NOMO-1 treated with dmso at 0.1 percent for 144 hours (cell line): ENCODE measurements around the gene SLC4A3.

Experiments used
- DNase-seq: peaks from one replicate; lab custom pipeline; 2025; ENCODE audit not compliant: unreplicated experiment; lab: John Stamatoyannopoulos, UW

SLC4A3 gene

DNA sequence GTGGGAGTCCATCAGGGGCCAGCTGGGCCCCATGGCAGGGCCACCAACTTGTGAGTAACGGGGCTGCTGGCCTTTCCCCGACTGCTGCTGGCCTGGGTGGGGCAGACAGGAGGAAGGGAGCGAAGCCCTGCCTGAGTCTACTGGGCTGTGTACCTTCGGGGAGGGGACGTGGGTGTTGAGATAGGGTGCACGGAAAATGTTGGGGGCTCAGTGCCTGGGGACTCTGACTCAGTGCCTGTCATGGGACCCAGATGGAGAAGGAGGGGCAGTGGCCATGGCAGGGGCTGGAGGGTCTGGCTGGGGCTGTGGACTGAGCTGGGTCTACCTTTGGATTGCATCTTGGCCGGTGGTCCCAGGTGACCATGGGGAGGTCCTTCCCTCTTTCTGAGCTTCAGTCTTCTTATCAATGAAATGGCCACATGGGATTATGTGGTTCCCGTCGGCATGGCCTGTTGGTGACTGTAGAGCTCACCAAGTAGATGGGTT is 4.0 kb downstream of the SLC4A3 start:
- DNase-seq, result no peak

DNA sequence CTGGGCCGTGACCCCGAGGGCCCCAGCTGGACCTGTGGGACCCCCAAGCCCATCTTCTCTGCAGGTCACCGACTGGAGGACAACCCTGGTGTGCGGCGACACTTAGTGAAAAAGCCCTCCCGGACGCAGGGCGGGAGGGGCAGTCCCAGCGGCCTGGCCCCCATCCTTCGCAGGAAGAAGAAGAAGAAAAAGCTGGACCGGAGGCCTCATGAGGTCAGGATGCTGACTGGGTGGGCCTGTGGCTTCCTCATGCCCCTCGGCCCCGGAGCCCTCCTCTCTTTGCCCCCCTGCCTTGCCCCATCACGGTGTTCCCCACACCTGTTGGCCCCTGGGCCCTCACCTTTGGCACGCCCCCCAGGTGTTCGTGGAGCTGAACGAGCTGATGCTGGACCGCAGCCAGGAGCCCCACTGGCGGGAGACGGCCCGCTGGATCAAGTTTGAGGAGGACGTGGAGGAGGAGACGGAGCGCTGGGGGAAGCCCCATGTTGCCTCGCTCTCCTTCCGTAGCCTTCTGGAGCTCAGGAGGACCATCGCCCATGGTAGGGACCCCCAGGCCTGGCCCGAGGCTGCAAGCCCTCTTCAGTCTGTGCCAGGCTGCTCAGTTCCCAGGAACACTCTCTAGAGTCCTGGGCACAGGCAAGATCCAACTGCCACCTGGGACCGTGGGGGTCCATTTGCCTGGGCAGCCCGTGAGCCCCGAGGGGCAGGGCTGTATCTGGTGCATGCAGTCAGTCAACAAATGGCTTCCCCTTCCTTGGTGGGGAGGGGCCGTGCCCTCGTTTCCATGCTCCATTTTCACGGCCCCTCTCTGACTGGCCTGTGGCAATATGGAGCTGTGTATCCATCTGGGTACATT is 4.7 kb downstream of the SLC4A3 start:
- DNase-seq, result no peak

DNA sequence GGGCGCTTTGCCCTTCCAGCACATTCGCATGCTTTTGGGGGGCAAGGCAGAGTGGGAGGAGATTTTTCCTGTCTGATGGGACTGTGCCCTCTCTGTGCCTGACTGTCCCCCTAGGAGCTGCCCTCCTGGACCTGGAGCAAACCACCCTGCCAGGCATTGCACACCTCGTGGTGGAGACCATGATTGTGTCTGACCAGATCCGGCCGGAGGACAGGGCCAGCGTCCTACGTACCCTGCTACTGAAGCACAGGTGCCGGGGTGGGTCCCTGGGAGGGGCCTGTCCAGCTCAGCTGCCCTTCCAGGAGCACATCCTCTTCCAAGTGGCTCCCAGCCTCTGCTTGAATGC is 5.3 kb downstream of the SLC4A3 start:
- DNase-seq, result no peak

DNA sequence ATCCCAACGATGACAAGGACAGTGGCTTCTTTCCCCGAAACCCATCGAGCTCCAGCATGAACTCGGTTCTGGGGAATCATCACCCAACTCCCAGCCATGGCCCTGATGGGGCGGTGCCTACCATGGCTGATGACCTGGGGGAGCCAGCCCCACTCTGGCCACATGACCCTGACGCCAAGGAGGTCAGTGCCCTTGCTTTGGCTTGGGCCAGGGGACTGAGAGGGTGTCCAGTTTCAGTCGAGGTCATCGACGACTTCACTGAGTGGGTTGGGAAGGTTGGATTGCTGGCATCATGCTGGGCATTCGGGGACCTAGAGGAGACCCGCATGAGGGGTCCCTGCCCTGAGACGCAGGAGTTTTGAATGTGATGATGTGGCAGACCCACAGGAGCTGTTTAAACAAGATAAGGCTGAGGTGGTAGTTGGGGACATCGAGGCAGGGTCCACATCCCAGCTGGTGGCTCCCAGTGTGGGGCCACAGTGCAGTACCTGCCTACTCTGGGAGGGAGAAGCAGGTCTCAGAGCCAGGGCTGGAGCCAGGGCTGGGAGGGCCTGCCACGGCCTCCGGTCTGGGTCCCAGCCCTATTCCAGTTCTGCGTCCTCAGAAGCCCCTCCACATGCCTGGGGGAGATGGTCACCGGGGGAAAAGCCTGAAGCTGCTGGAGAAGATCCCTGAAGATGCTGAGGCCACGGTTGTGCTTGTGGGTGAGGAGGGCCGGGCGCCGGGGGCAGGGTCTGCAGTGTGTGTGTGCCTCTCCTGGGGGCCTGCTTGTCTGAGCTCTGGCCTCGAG is 6.0 kb downstream of the SLC4A3 start:
- DNase-seq, result no peak

DNA sequence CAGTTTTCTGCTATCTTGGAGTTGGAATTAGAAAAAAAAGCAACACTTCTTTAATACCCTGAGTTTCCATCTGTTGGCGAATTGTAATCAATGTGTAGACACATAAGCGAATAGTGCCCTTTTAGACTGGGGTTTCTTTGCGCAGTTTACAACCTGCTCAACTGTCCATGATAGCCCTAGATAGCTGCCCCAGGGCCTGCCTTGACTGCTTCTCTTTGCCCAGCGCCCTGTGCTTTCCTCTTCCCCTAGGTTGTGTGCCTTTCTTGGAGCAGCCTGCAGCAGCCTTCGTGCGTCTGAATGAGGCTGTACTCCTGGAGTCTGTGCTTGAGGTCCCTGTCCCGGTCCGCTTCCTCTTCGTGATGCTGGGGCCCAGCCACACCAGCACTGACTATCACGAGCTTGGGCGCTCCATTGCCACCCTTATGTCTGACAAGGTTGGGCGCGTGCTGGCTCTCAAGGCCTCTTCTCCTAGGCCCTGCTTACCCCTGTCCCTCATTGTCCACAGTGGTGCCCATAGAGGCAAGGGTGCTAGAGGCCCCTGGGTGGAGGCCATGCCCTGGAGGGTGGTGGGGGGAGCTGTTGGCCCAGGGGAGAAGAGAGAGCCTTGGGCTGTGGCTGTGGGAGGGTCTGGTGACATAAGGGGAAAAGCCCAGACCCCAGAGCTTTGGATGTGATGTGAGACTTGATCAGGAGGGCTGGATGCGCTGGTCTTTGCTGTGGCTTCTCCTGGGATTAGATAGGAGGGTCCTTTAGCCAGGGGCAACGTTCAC is 6.9 kb downstream of the SLC4A3 start:
- no peak for DNase-seq

DNA sequence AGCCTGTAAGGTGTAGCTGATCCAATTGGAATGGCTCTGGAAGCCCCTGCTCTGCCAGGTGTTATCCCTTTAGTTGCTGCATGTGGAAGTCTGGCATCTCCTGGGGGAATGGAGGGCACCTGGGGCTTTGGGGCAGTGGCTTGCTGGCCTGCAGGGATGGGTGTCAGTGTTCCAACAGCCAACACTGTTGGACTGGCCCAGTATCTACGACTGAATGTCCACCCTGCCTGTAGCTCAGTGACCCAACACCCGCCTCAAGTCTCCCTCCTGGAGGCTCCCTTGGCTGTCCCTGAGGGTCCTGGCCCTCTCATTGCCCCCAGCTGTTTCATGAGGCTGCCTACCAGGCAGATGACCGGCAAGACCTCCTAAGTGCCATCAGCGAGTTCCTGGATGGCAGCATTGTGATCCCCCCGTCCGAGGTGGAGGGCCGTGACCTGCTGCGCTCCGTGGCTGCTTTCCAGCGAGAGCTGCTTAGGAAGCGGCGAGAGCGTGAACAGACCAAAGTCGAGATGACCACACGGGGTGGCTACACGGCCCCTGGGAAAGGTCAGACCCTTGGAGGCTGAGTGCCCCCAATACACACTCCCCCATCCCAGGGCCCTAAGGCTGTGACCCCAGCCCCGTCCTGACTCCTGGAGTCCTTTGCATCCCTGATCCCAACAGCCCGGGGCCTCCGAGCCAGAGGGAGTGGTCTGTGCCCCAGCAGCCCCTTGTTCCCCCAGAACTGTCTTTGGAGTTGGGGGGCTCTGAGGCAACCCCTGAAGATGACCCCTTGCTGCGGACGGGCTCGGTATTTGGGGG is 7.7 kb downstream of the SLC4A3 start:
- DNase-seq, result no peak

DNA sequence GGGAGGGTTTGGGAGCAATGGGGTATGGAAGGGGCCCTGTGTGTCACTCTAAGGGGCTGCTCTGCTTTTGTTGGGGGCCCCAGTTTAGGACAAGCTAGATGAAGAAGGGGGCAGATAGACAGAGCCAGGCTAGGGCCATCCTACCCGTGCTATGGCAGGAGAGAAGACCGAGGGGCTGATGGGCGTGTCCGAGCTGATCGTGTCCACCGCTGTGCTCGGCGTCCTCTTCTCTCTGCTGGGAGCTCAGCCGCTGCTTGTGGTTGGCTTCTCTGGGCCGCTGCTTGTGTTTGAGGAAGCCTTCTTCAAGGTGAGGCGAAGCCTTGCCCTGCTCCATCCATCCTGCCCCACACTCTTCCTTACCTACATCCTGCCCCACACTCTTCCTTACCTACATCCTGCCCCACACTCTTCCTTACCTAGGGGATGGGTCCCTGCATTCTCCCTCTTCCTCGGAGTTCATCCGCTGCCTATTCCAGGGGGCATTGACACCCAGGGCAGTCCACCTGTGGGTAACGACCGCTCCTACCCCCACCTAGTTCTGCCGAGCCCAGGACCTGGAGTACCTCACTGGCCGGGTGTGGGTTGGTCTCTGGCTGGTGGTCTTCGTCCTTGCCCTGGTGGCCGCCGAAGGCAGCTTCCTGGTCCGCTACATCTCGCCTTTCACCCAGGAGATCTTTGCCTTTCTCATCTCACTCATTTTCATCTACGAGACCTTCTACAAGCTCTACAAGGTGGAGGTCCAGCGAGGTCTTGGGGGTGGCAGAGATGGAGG is 8.9 kb downstream of the SLC4A3 start:
- DNase-seq, result no peak

DNA sequence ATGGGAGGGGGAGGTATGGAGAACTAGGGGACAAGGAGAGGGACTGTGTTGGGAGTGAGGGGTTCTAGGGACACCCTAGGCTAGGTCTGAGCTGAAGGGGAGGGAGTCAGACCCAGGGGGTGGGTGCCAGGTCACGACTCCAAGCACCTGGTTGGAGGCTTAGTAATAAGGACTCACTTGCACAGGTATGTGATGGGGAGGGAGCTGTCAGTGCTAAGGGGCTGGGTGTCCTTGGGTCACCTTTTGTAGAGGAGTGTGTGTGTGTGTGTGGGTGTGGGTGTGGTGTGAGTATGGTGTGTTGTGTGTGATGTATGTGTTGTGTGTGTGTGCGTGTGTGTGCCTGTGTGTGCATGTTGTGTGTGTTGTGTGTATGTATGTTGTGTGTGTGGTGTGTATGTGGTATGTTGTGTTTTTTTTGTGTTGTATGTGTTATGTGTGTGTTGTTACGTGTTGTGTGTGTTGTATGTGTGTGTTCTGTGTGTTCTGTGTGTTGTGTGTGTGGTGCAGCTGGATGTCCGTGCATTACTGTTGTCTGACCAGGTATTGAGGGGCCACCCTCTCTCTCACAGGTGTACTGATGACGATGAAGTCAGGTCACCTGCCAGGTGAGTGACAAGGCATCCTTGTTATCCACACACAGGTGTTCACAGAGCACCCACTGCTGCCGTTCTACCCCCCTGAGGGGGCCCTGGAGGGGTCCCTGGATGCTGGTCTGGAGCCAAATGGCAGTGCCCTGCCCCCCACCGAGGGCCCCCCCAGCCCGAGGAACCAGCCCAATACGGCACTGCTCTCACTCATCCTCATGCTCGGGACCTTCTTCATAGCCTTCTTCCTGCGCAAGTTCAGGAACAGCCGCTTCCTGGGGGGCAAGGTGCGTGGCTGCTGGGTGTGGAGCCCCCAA is 9.8 kb downstream of the SLC4A3 start:
- DNase-seq, result no peak

DNA sequence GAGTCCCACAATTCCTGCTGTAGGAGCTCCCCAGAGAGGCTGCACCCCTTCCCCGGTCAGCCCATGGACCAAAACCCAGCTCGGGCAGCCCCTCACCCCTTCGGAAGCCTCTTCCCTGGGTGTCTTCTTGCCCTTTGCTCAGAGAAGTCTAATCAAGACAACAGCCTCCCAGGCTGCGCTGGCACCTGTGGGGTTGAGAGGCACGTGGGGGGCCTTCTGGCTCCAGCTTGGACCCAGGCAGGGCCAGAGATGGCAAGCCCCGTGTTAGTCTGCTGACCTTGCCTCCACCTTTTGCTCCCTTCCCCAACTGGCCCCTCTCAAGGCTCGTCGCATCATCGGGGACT is 10.4 kb downstream of the SLC4A3 start:
- no peak for DNase-seq

DNA sequence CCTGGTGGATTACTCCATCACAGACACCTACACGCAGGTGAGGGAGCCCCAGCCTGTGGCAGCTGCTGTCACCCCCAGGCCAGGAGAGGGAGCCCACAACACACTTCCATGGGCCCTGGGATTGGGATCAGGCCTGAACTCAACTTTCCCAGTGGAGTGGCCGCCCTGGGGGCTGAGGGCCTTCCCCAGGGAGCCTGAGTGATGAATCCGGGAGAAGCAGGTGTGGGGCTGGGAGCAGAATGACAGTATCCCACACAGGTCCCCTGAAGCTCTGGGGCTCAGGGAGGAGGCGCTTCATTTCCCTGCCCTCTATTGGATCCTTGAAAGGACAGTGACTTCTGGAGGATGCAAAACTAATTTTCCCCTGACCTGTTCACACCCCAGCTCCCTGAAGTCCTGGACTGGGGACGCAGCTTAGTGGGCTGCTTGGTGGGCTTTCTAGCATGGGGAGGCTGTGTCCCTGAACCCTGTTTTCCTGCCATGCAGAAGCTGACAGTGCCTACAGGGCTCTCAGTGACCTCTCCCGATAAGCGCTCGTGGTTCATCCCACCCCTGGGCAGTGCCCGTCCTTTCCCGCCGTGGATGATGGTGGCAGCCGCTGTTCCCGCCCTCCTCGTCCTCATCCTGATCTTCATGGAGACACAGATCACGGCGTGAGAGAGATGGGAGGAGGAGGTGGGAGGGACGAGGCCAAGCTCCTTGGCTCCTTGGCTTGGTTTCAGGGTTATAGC is 11.0 kb downstream of the SLC4A3 start:
- no peak for DNase-seq

DNA sequence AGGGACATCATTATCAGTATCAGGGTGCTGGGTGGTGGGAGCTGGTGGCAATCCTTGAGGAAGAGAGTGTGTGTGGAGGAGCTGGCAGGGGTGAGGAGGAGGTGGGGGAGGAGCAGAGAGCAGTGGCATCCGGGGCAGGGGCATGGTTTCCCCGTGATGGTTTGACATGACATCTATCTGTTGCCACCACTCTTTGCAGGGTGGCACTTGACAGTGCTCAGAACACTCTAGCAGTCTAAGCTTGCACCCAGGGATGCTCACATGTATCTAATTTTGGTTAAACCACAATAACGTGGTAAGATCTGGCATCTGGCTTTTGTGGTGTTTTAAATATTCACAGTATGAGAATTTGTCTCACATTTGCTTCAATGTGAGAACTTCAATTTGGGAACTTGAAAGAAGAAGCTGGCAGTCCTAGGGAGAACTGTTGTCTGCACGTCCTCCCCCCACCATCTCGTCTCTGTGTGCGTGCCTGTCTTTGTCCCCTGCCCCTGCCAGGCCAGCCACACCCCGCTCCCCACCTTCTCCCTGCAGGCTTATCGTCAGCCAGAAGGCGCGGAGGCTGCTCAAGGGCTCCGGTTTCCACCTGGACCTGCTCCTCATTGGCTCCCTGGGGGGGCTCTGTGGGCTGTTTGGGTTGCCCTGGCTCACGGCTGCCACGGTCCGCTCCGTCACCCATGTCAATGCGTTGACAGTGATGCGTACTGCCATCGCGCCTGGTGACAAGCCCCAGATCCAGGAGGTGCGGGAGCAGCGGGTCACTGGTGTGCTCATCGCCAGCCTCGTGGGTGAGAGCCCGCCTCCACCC is 11.7 kb downstream of the SLC4A3 start:
- no peak for DNase-seq

DNA sequence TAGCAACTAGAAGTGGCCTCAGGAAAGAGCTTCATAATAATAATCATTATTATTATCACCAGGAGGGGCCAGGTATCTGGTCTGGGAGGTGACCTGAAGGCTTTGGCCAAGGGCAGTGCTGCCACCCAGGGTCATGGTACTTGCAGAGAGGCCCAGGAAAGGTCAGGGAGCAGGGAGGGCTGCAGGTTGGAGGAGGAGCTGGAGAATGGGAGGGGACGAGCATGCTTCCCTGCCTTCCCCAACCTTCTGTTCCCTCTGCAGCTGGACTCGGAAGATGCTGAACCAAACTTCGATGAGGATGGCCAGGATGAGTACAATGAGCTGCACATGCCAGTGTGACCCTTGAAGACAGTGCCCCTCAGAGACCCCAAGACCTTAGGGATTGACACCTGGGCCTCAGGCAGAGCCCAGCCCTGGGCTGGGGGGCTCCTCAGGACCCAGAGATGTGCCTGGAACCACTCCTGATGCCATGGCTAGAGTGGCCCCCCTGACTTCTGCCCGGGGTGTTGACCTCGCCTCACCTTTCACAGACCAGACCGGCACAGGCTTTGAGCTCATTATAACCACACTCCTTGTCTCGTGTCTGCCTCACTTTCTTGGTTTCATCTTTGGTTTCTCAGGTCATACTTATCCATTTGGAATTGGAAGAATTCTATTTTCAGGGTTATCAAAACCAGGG is 14.1 kb downstream of the SLC4A3 start:
- no peak for DNase-seq

DNA sequence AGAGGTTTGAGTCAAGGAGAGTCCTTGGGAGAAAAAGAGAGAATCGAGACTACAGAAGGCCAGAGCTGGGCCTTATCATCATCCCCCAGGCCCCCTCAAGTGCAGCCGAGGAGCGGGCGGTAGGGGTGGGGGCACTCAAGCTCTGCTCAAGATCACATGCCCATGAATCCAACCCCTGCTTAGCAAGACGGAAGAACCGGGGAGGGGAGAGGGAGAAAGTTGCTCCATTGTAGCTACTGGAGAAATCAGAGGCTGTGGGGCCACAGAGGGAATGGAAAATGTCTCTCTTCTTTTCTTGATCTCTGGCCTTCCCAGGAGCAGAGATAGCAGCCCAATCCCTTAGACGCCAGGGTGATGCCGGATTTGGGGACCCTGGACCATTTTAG is 14.6 kb downstream of the SLC4A3 start:
- no peak for DNase-seq

DNA sequence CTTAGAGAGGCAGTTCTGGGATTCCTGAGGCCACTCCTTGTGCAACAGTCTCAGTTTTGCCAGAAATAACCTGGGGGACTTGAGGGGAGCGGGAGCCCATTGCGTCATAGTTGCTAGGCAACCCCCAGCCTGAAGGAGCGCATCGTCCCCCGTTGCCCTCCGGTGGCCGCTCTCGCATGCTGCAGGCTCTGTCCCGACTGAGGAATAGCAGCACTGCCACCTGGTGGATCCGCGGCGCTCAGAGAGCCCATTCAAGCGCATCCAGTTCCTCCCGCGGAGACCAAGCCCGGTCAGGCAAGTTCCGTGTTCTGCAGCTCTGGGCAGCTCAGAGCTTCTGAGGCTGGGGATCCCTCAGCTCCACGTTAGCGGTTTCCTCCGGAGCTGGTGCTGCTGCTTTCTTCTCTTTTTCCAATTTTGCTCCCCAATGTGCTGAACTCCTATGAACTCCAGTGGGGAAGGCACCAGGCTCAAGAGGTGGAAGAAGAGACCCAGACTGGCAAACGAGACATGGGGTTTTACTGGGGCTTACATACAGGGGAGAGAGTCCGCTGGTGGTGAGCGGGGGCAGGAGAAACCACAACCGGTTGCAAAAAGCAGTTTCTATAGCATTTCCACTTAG is 15.1 kb downstream of the SLC4A3 start:
- peak; percentile 93 for DNase-seq

DNA sequence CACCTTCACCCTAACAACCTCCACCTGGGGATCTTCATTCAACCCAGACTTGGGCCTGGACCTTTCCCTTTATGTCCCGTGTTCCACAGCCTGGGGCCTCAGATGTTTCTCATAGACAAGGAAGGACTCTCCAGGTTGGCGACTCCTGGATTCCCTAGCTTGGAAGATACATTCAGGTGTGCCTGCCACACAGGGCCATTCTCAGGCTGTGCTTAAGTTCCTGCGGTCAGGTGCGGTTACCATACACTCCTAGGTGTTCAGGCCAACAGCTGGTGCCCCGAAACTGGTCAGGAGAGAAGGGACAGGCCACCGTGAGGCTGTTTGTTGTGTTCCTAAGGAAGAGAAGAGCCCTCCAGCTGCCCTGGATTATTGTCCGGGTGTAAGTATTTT is 15.6 kb downstream of the SLC4A3 start:
- no peak for DNase-seq

DNA sequence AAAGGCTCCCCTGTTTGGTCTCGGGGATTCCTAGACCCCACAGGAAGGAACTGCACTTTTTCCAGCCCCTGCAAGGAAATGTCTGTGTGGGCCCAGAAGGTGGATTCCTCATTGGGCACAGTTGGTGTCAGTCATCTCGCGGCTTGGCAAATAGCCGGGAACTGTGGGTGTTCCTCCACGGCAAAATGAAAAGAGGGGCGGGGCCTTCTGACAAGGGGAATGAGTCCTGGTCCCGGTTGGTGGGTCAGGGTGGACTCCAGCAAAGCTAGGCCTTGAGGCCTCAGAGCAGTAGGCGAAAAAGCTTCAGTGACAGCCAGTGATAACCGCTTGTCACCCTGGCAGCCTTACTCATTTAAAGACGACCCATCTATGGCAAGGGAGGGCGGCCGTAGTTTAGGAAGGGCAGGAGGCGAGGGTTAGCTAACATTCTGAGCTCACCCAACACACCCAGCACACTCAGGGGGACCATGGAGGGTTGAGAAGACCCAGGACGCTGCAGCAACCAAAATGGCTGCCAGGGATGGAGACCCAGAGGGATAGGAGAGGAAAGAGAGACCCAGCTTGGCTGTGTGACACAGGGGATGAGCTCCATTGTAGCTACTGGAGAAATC is 16.5 kb downstream of the SLC4A3 start:
- no peak for DNase-seq
